Measurements from ENCODE around the gene FRMD8. TPM values are rescaled to one million over a fixed set of nuclear protein-coding genes. Genes with fewer than 3 reads are reported as not detected.

Gene FRMD8
- total and polyA plus RNA-seq, 2 of the 8 experiments (the other 6 are each of a cell fraction or from before 2014, with no cell fraction given): 15.0 to 19.2 TPM

- TF ChIP-seq CHD7 (IDR thresholded peaks at IDR 0.05; ENCODE audit: insufficient replicate concordance, low read length) (no peak), TAF1 (IDR thresholded peaks at IDR 0.05; ENCODE audit: low read depth, low read length) (no peak), CREB1 (IDR thresholded peaks at IDR 0.05) (no peak), SIN3A (conservative IDR thresholded peaks at IDR 0.05 in 1 of 2, IDR thresholded peaks at IDR 0.05 in 1 of 2; ENCODE audit: low read depth in 1 of 2, low read length in 2 of 2) (no peak), RNF2 (IDR thresholded peaks at IDR 0.05; ENCODE audit: borderline replicate concordance, low read depth, low read length, missing control alignments, poor library complexity, severe bottlenecking) (no peak), POLR2A (IDR thresholded peaks at IDR 0.05; ENCODE audit: control extremely low read depth in 1 of 2, low read depth in 2 of 2, low read length in 2 of 2) (no peak), NANOG (IDR thresholded peaks at IDR 0.05; ENCODE audit: insufficient read depth, low read depth, low read length, poor library complexity, severe bottlenecking) (no peak), ATF3 (IDR thresholded peaks at IDR 0.05; ENCODE audit: insufficient read depth, low read depth, low read length) (no peak)
Observed at GRCh38 chr11:65440831-65441499, 54.5 kb downstream of the FRMD8 start (continued).

Data from H1 (cell line).